GM21576 (cell line): Measurements from ENCODE around the gene GNRH2.
"Not testable (repeated sequence)": the region's sequence is repeated elsewhere in the genome, so short reads cannot be mapped to it uniquely, and the experiment has no call there.

Source experiments
- ATAC-seq: cut with Tn5 transposase; IDR thresholded peaks from one replicate; pipeline ENCODE4 v1.9.1; 2021; ENCODE audit warnings: mild to moderate bottlenecking, moderate library complexity; ENCODE audit not compliant: unreplicated experiment

GNRH2 gene

DNA sequence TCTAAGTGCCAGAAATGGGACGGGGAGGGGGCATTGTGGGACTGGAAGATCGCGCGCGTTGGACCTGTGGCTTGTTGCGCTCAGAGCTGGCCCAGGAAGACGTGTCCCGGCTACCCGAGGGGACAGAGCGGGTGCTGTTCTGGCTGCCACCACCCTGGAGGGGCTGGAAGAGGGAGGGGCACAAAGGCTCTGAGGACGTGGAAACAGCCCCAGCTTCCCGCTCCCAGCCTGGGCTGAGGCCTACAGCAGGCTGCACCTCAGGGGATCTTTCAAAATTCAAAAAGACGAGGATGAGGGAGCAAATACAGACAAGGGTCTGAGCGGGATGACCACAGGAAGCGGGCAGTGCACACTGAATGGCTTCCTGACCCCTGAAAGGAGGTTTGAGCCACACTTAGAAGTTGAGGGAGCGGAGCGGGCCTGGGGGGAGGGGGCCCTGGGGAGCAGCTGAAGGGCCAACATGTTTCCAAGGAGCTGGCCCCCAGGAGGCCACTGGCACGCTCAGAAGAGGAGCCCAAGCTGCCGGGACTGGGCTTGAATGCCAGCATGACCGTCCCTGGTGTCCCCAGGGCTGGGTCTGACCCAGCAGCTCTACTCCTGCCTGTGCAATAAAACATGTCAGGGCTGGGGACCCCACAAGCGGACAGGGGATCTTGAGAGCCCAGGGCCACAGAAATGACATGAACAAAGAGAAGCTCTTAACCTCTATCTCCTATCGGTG, 29.3 kb downstream of the GNRH2 start:
- no peak for ATAC-seq

DNA sequence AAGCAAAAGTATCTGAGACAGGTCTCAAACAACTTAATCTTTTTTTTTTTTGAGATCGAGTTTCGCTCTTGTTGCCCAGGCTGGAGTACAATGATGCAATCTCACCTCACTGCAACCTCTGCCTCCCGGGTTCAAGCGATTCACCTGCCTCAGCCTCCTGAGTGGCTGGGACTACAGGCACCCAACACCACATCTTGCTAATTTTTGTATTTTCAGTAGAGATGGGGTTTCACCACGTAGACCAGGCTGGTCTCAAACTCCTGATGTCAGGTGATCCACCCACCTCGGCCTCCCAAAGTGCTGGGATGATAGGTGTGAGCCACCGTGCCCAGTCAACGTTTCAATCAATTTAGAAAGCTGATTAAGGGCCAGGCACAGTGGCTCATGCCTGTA, 29.8 kb downstream of the GNRH2 start:
- not testable (repeated sequence) for ATAC-seq

DNA sequence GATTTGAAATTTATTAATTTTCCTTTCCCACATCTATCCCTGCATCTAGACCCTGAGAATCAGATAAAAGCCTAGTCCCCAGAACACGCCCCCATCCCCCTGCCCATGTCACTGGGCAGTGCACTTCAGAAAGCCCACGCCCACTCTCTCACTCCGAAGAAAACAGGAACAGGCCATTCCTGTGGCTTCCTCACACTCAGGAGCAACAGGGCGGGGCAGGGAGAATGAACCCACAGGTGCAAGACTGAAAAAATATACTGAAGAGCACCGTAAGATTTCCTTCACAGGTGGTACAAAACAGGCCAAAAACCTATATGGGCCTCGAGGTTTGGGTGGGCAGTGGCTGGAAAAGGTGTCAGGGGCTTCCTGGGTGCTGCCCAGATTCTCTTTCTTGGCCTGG, 31.4 kb downstream of the GNRH2 start:
- ATAC-seq = no peak

DNA sequence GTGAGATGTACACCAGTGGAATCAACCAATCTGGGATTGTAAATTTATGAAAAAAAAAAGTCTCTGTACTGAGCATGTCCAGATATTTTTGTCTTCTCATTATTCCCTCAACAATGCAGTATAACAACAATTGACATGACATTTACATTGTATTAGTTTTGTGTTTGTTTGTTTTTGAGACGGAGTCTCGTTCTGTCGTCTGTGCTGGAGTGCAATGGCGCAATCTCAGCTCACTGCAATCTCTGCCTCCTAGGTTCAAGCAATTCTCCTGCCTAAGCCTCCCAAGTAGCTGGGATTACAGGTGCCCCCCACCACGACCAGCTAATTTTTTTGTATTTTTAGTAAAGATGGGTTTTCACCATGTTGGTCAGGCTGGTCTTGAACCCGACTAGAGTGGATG, 31.9 kb downstream of the GNRH2 start:
- not testable (repeated sequence) for ATAC-seq

DNA sequence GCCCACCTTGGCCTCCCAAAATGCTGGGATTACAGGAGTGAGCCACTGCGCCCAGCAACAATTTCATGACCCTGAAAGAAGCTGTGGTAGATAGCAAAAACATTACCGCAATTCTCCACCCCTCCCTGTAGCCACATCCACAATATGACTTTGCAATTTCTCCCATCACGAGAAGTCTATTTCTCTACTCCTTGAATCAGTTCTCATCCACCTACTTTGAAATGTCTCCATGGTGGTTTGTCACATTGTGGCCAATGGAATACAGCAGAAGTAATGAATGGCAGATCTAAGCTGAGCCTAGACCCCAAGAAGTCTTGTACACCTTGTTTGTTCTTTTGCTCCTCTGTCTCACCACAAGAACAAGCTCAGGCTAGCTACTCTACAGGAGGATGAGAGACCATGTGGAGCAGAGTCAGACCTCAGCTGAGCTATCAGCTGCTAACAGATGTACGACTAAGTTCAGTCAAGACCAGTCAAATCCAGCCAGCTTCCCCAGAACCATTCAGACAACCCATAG, 34.3 kb downstream of the GNRH2 start:
- ATAC-seq = no peak

DNA sequence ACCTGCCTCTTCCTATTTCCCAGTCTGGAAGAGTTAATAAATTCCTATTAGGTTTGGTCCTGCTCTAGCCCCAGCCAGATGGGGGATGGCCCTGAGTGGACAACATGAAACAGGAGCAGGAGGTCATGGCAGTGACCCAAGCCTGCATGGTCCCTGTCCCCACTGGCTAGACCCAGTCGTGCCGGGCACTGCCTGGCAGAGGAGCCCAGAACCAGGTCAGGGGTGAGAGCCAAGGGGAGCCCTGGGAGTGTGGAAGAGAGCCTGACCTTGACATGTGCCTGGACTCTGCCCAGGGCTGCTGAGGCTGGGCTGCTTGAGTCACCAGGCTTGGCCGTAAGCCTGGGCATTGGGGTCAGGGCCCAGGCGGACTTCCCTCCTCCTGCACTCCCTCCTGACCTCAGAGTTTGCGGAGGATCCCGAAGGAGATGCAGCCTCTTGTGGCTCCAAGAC, 37.5 kb downstream of the GNRH2 start:
- ATAC-seq = no peak

DNA sequence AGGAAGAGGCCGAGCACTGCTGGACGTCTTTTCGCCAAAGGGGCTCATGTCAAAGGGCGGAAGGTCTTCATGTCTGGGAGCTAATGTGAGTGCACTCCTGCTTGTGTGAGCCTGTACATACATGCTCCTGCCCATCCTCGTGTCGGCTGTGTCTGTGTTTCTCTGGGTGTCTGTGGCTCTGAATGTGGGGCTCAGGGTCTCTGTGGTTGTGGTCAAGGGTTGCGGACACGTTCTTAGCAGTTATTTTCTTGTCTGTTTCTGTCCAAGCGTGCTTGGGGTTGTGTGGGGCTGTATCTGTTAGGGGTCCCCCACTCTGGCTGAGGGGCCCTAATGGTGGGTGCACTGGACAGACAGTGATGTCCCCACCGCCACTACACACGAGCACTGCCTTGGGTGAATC, 38.2 kb downstream of the GNRH2 start:
- ATAC-seq = no peak

DNA sequence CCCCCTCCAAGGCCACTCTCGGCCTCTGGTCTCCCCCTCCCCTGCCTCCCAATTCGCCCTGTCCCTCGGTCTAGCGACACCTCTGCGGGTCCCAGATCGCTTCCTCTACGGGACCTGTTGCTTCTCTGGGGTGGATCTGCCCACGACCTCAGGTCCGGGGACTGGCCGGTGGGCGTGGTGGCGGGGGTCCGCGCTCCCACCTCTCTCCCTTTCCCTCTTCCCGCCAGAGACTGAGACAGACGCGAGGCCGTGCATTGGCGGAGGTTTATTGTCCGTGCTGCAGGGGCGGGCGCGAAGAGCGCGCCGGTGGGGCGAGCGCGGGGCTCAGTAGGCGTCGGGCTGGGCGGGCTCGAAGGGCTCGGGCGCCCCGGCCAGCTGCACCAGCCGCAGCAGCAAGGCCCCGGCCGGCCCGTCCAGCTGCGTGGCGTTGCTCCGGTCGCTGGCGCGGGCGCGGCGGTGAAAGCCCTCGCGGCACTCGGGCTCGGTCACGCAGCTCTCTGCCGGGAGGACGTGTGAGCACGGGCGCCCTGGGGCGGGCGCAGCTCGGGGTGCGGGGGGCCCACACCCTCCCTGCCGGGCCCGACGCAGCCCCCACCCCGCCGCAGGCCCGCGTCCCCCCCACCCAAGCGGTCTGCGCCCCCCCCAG, 39.0 kb downstream of the GNRH2 start:
- ATAC-seq = no peak

DNA sequence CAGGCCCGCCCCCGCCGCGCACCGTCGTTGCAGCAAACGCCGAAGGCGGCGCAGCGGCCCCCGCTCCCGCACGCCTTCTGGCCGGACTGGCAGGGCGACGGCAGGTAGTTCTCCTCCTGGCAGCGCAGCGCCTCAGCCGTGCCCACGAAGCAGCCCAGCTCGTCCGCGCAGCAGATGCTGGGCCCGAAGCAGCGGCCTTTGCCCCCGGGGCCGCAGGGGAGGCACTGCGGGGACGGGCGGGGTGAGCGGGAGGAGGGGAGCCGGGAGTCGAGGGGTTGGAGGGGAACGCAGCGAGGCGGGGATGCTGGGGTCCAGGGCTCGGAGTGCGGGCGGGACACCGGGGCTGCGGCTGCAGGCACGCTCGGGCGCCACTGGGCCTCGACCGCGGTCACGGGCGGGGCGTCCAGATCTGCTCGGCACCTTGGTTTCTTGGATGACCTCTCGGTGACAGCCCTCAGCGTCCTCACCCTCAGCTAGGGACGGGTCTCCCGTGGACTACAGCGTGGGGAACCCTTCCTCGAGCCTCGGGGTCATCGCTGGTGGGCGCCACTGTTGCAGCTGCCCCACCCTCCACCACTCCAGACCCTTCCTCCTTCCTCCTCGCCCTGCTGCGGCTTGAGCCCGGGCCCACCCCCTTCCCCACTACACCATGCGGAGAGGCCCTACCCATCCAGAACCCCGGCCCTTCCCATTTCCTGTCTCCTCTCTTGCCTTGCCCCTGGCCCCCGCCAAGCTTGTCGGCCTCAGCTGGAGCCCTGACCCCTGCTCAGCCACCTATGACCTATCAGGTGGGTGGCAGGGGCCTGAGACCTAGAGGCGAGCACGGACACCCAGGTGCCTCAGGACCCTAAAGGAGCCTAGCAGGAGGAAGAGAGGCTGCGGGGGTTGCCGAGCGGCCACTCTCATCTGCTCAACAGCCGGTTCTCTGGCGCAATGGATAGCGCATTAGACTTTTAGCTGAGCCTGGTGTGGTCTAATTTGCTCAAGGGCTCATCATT, 39.8 kb downstream of the GNRH2 start:
- ATAC-seq = no peak

DNA sequence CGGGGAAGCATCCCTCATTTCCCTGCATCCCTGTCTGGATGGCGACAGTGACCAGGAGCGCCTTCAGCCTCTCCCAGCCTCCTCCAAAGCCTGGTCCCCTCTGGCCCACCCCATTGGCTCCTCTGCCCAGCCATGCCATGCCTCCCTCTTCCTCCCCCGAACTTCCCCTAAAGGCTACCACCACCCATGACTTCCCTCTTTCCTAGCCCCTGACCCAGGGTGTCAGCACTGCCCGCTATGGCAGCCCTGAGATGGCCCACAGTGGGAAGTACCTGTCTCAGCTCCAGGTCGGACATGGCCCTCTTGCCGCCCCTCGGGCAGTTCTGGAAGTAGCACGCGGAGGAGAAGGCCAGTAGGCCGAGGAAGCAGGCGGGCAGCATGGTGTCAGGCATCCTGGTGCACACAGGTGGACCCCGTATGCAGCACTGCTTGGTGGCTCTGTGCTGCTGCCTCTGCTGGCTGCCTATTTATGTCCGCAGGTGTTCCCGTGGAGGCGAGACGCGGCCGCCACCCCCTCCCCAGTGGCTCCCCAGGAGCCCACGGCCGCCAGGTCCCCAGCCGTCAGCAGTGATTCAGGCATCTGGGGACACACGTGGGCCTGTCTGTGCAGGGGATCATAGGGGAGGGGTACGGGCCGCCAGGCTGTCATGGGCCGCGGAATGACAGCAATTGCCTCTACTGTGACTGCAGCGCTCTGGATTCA, 41.0 kb downstream of the GNRH2 start, which contains the start of gene AVP:
Gene AVP (minus strand): TSS at position 442 of the 703 bp plus-strand sequence. CDS start 50 bp downstream, at position 392.
- no peak for ATAC-seq

DNA sequence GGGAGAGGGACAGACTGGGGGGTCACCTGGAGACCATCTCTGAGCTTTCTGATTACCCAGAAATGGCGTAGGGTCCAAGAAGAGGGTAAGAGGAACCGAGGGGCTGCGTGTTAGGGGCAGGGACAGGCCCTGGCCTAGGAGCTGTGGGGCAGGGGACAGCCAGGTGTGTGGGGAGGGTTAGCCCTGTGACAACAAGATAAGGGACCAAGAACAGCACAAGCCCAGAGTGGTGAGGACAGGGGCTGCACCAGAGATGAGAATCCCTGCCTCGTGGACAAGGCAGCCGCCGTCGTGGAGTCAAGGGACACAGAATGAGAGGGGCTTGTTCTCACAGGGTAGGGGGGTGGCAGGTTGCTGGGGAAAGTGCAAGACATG, 41.6 kb downstream of the GNRH2 start:
- ATAC-seq = no peak

DNA sequence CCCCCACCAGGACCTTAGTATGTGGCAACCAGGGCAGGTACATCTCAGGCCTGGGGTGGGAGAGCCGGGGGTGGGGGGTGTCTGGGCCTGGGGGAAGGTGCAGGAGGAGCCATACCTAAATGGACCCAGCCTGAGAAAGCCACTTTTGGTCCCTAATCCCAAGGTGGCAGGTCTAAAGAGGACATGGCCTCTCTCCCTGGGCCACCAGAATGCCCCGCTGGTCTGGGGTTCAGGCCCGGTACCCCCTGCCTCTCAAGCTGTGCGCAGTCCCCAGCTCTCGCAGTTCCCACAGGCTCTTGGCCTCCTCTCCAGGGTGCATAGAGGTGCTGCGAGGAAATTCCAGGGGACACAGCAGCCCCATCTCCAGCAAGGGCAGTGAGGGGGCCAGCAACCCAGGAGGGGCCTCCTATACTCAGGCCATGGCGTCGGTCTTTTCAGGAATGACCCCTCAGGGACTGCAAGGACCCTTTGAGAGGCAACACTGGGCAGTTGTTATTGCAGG, 42.2 kb downstream of the GNRH2 start:
- no peak for ATAC-seq

DNA sequence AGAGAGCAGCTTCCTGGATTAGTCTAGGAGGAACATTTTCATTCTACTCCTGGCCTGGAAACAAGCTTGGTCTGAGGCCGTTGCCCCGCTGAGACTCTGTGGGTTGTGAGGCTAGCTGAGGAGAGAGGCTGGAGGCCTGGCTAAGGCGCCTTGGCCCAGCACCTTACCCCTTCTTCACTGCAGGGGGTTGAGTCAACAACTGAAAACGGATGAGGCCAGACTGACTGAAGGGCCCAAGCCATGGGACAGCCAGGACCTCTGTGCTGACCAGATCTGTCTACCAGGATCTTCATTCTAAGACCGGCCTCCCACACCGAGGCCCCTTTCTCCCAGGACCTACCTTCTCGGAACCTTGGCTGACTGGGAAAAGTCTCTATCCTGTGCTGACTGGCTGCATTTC, 44.6 kb downstream of the GNRH2 start:
- no peak for ATAC-seq

DNA sequence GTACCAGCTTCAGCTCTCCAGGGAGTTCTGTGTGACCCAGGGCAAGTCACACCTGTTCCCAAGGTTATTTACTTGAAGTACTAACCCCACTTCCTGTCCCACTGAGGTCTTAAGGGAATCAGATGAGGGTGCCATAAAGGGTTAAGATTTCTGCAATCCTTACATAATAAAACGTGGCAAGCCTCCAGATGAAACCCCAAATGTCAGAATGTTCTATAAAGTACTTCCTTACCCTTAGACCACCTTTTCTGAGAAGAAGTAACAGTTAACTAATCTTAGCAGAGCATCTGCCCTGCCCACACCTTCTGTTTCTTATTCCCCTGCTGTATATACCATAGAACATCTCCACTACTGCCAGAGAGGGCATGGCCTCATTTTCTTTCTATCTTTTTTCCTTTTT, 47.1 kb downstream of the GNRH2 start:
- no peak for ATAC-seq

DNA sequence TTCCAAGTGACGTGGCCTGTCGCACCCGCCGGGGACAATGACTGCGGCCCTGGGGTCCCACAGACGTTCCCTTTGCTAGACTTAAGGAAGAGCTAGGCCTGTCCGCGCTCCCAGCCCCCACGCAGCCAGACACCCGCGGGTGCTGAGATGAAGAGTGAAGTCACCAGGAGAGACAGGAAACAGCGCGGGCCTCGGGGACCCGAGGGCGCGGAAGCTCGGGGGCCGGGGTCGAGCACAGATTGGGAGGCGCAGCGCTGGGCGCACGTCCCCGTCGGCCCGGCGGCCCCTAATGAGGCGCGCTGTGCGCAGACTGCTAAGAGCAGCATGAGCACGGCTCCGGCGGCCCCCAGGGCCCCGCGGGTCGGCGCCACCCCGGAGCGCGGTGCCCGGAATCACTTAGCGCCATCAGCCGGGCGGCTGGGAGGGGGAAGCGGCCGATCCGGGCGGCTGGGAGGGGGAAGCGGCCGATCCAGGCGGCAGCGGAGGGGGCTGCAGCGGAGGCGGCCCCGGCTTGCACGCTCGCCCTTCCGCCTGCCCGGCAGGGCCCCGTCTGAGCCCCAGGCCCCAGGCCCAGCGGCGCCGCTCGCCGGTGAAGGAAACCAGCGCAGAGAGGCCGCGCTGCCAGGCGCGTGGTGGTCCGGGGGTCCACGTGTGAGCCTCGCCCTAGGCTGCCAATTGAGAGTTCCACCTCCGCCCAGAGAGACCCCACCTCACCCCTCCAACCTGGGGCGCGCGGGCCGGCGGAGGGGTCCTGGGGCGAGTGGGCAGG, 49.4 kb downstream of the GNRH2 start:
- no peak for ATAC-seq

DNA sequence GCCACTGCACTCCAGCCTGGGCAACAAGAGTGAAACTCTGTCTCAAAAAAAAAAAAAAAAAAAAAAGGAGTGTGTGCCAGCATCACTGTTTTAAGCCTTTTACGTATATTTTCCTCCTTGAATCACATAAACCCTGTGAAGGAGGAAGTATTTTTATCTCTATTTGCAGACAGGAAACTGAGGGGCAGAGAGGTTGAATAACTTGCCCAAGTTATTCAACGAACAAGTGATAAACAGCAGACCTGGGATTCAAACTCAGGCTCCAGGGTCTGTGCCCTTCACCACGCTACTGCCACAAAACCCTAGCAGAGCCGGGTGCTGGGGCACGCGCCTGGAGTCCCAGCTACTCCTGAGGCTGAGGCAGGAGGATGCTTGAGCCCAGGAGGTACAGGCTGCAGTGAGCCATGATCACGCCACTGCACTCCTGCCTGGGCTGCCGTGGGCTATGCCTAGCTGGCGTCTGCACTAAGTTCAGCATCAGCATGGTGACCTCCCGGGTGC, 50.5 kb downstream of the GNRH2 start:
- no peak for ATAC-seq

DNA sequence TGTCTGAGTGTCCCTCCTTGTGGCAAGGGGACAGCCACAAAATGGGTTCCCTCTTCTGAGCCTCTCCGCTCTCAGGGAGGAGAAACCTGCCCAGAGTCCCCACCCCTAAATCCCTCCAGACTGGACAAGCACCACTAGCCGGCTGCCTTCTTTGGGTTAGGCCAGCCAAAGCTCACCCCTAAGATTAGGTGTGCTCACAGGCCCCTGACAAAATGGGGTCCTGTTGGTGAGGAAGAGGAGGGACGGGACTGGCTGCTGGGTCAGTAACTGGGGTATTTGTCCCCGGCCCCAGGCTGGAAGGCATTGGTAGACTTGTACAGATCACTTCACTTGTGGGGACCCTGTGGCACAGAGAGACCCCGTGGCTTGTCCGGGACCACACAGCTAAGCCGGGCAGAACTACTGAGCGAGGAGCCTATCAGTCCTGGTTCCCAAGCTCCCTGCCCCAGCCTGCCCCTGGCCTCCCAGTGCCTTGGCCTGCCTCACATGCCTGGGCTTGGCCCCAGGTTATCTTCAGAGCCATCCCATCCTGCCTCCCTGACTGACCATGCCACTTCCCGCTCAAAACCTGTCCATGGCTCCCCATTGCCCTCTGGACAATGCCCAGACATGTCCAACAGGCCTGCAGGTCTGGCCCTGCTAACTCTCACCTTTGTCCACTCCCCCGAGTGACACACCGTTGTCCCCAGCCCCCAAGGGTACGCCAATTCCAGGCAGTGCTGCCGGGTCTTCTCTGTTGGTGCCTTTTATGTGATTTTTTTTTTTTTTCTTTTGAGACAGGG, 51.6 kb downstream of the GNRH2 start:
- no peak for ATAC-seq
